PC-9 (cell line): Measurements from ENCODE around the gene LAT. TPM values are rescaled to one million over a fixed set of nuclear protein-coding genes. Genes with fewer than 3 reads are reported as not detected.

Source experiments
- BruUV-seq: library from RNA; stranded (reverse); fragments of 400-500 nt; replicated peaks from 2 replicates; lab custom pipeline; 2021; lab: Mats Ljungman, UMichigan
- CTCF ChIA-PET: fragments of 300-600 bp; sonication (Branson Sonifier 250); formaldehyde crosslinking; loops from one replicate; lab custom pipeline; 2022; ENCODE audit warnings: antibody characterized with exemption; lab: Charles Lee
- POLR2A ChIA-PET: fragments of 300-600 bp; sonication (Branson Sonifier 250); formaldehyde crosslinking; loops from one replicate; lab custom pipeline; 2022; ENCODE audit warnings: antibody characterized with exemption; ENCODE audit not compliant: unreplicated experiment; lab: Charles Lee
- DNase-seq, 2 experiments: peaks; one replicate each; pipeline versions ENCODE4 v3.0.0 to v3.0.0-alpha.2; 2015 to 2022; ENCODE audit warnings: mixed read lengths in 1 of 2
- H2AFZ ChIP-seq: fragments of 200-600 bp; sonication (generic); 2 replicates; pipeline ENCODE4 v1.8.1; 2017; ENCODE audit warnings: antibody characterized with exemption
- H3F3A ChIP-seq: fragments of 200-600 bp; sonication (generic); 2 replicates; pipeline ENCODE4 v1.8.1; 2017; ENCODE audit warnings: antibody characterized with exemption, mild to moderate bottlenecking, low read depth; ENCODE audit not compliant: insufficient read depth
- H3K27ac ChIP-seq: fragments of 200-600 bp; sonication (generic); 2 replicates; pipeline ENCODE4 v1.6.1; 2016; ENCODE audit warnings: mixed run types
- H3K27me3 ChIP-seq: fragments of 200-600 bp; sonication (generic); 2 replicates; pipeline ENCODE4 v1.6.1; 2016; ENCODE audit warnings: low read depth, mixed run types; ENCODE audit not compliant: insufficient read depth
- H3K36me3 ChIP-seq: fragments of 200-600 bp; sonication (generic); 2 replicates; pipeline ENCODE4 v1.6.1; 2016; ENCODE audit warnings: low read depth, mixed run types
- H3K4me1 ChIP-seq: fragments of 200-600 bp; sonication (generic); replicated peaks from 2 replicates; pipeline ENCODE4 v1.6.1; 2016; ENCODE audit warnings: mixed run types; ENCODE audit not compliant: insufficient read depth
- H3K4me2 ChIP-seq: fragments of 200-600 bp; sonication (generic); 2 replicates; pipeline ENCODE4 v1.6.1; 2017; ENCODE audit warnings: mixed run types
- H3K4me3 ChIP-seq: fragments of 200-600 bp; sonication (generic); 2 replicates; pipeline ENCODE4 v1.6.1; 2016; ENCODE audit warnings: mixed run types
- H3K79me2 ChIP-seq: fragments of 200-600 bp; sonication (generic); 2 replicates; pipeline ENCODE4 v1.6.1; 2017; ENCODE audit warnings: low read depth, mixed run types
- H3K9me2 ChIP-seq: fragments of 200-600 bp; sonication (generic); 2 replicates; pipeline ENCODE4 v1.8.1; 2017; ENCODE audit warnings: mild to moderate bottlenecking; ENCODE audit not compliant: insufficient read depth
- H3K9me3 ChIP-seq: fragments of 200-600 bp; sonication (generic); 2 replicates; pipeline ENCODE4 v1.8.1; 2016; ENCODE audit warnings: low read depth; ENCODE audit not compliant: insufficient read depth
- H4K20me1 ChIP-seq: fragments of 200-600 bp; sonication (generic); 2 replicates; pipeline ENCODE4 v1.8.1; 2017; ENCODE audit not compliant: insufficient read depth
- CTCF ChIP-seq: fragments of 200-600 bp; sonication (generic); conservative IDR thresholded peaks from 2 replicates; pipeline ENCODE4 v1.6.1; 2017; ENCODE audit warnings: mixed run types, antibody characterized with exemption, mild to moderate bottlenecking, moderate library complexity
- EZH2 ChIP-seq: fragments of 200-600 bp; sonication (generic); IDR thresholded peaks from 2 replicates; pipeline ENCODE4 v1.8.0; 2017; ENCODE audit warnings: antibody characterized with exemption, low read depth
- intact Hi-C: fragments of 100-400 bp; cut with micrococcal nuclease; formaldehyde crosslinking; loops from one replicate; pipeline ENCODE4 v1.10.0; 2022; ENCODE audit not compliant: unreplicated experiment
- total RNA-seq: library from RNA; stranded (reverse); gene quantifications from 2 replicates; pipeline ENCODE4 v1.2.3, GENCODE V29; 2021

LAT gene
- total RNA-seq, 1 experiment from 2014 or later: 12.4 TPM

DNA sequence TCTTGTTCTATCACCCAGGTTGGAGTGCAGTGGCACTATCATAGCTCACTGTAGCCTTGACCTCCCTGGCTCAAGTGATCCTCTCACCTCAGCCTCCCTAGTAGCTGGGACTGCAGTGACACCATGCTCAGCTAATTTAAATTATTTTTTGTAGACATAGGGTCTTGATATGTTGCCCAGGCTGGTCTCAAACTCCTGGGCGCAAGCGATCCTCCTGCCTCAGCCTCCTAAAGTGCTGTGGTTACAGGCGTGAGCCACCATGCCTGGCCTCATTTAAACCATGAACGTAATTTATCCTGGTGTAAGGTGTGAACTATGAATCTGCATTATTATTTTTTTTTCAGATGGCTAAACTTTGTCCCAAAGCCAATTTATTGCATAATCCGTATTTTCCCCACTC lies 37.3 kb downstream of the LAT start:
- no peaks in the 10 kb centered on the region for H3F3A ChIP-seq
- no peaks in the 10 kb centered on the region for H3K36me3 ChIP-seq
- H3K27ac ChIP-seq: no peak overlapping the region
- DNase-seq: no peak
- no peaks in the 10 kb centered on the region for H4K20me1 ChIP-seq
- CTCF ChIA-PET: interaction anchor here (0.7 kb wide), 1 partner anchor 755 kb away, joined by 7 read pairs; no protein-coding TSS in a partner anchor
- H3K27me3 ChIP-seq: no peaks in the 10 kb centered on the region
- H3K9me3 ChIP-seq: no peaks in the 10 kb centered on the region
- TF ChIP-seq CTCF (no peak), EZH2 (no peak)
- no TSS peak for BruUV-seq
- POLR2A ChIA-PET: interaction anchor here (0.6 kb wide), 1 partner anchor 273 kb away, joined by 4 read pairs; no protein-coding TSS in a partner anchor
- no peaks in the 10 kb centered on the region for H3K9me2 ChIP-seq
- H3K4me3 ChIP-seq: no peak overlapping the region
- intact Hi-C loops: no loop called here
- no peak overlapping the region for H3K4me2 ChIP-seq
- H3K4me1 ChIP-seq: peaks cover 13% of the 10 kb centered on the region
- H3K79me2 ChIP-seq: no peaks in the 10 kb centered on the region
- H2AFZ ChIP-seq: no peak overlapping the region

DNA sequence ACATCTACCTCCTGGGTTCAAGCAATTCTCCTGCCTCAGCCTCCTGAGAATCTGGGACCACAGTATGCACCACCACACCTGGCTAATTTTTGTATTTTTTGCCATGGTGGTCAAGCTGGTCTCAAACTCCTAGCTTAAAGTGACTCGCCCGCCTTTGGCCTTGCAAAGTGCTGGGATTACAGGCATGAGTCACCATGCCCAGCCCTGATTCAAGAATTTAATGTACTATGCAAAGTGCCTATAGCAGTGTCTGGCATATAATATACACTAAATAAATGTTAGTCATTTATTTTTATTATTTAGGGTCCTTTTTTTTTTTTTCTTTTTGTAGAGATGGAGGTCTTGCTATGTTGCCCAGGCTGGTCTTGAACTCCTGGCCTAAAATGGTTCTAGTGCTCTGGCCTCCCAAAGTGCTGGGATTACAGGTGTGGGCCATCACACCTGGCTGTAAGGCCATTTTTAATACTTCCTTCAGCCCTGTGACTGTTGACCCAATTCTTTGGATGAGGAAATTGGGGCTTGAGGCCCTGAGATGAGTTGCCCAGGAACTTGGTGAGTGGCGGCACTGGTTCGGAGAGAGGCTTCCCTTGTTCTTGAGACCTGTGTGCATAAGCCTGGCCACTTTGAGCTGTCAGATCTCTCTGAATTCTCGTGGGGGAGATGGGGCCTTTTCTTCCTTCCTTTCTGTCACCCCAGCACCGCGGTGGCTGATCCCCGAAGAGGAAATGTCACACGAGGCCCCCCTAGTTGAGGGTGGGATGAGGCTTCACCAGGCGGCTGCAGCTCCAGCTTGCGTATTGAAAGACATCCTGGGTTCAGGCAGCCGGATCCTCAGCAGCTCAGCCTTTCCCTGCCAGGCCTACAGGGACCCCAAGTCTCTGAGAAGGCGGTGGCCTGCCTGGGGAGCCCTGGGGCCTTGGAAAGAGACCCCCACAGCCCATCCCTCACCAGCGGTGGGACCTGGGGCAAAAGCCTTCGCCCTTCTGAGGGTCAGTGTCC lies 38.7 kb downstream of the LAT start:
- H3K36me3 ChIP-seq: no peaks in the 10 kb centered on the region
- no peak overlapping the region for H2AFZ ChIP-seq
- no peak for TF ChIP-seq EZH2
- TF ChIP-seq CTCF: no peak
- ChIA-PET POLR2A (no interaction called here), CTCF (interaction anchor here (0.6 kb wide), 1 partner anchor 1011 kb away, joined by 3 read pairs; no protein-coding TSS in a partner anchor)
- intact Hi-C loops: no loop called here
- no peaks in the 10 kb centered on the region for H3K9me2 ChIP-seq
- no peak overlapping the region for H3K27ac ChIP-seq
- no peaks in the 10 kb centered on the region for H4K20me1 ChIP-seq
- H3K4me3 ChIP-seq: no peak overlapping the region
- BruUV-seq: no TSS peak
- H3K4me1 ChIP-seq: peaks cover 13% of the 10 kb centered on the region
- no peaks in the 10 kb centered on the region for H3F3A ChIP-seq
- H3K9me3 ChIP-seq: no peaks in the 10 kb centered on the region
- peak; percentile 20 to 47 for DNase-seq
- H3K27me3 ChIP-seq: no peaks in the 10 kb centered on the region
- H3K4me2 ChIP-seq: peak overlapping the region; percentile 21
- no peaks in the 10 kb centered on the region for H3K79me2 ChIP-seq

GRCh38 chr16:29024278-29024677 lies 39.4 kb downstream of the LAT start:
- Histone ChIP-seq H3K79me2 (no peaks in the 10 kb centered on the region), H3K9me2 (no peaks in the 10 kb centered on the region), H3K4me1 (peaks cover 17% of the 10 kb centered on the region), H3K4me2 (no peak overlapping the region), H4K20me1 (no peaks in the 10 kb centered on the region), H3K27ac (no peak overlapping the region), H3F3A (no peaks in the 10 kb centered on the region), H3K9me3 (no peaks in the 10 kb centered on the region), H3K4me3 (no peak overlapping the region), H3K27me3 (no peaks in the 10 kb centered on the region), H3K36me3 (no peaks in the 10 kb centered on the region), H2AFZ (no peak overlapping the region)
- CTCF ChIA-PET: no interaction called here
- BruUV-seq: no TSS peak
- DNase-seq: peak in 1 of 2 experiments; percentile 17
- no peak for TF ChIP-seq CTCF
- TF ChIP-seq EZH2: no peak
- POLR2A ChIA-PET: no interaction called here
- intact Hi-C loops: no loop called here
